Ectodermal cell (in vitro differentiated cells): ENCODE measurements around the gene TSHZ2.

Experiments
- H3K27ac ChIP-seq: 2 replicates; pipeline ENCODE4 v1.7.0; 2013; ENCODE audit warnings: mild to moderate bottlenecking, low read depth, low read length; ENCODE audit not compliant: insufficient read depth, poor library complexity, severe bottlenecking
- H3K27me3 ChIP-seq: 2 replicates; pipeline ENCODE4 v1.7.0; 2013; ENCODE audit warnings: mild to moderate bottlenecking, low read length; ENCODE audit not compliant: insufficient read depth, control insufficient read depth, poor library complexity, severe bottlenecking
- H3K36me3 ChIP-seq: one replicate; pipeline ENCODE4 v1.7.0; 2013; ENCODE audit warnings: low read length; ENCODE audit not compliant: control insufficient read depth, insufficient read depth
- H3K4me1 ChIP-seq: one replicate; pipeline ENCODE4 v1.7.0; 2013; ENCODE audit warnings: low read length; ENCODE audit not compliant: control insufficient read depth, insufficient read depth
- H3K4me3 ChIP-seq: 2 replicates; pipeline ENCODE4 v1.7.0; 2013; ENCODE audit warnings: low read depth, low read length, control low read depth; ENCODE audit not compliant: insufficient read depth
- H3K9me3 ChIP-seq: 2 replicates; pipeline ENCODE4 v1.7.0; 2013; ENCODE audit warnings: mild to moderate bottlenecking, low read length, moderate library complexity; ENCODE audit not compliant: control insufficient read depth
- WGBS, 2 experiments: methylation state at CpG; one replicate each; pipeline ENCODE4 v1.1.7; 2013; ENCODE audit warnings: missing lambda C conversion rate in 2 of 2; 5-methylcytosine and 5-hydroxymethylcytosine counted together

TSHZ2 gene

DNA sequence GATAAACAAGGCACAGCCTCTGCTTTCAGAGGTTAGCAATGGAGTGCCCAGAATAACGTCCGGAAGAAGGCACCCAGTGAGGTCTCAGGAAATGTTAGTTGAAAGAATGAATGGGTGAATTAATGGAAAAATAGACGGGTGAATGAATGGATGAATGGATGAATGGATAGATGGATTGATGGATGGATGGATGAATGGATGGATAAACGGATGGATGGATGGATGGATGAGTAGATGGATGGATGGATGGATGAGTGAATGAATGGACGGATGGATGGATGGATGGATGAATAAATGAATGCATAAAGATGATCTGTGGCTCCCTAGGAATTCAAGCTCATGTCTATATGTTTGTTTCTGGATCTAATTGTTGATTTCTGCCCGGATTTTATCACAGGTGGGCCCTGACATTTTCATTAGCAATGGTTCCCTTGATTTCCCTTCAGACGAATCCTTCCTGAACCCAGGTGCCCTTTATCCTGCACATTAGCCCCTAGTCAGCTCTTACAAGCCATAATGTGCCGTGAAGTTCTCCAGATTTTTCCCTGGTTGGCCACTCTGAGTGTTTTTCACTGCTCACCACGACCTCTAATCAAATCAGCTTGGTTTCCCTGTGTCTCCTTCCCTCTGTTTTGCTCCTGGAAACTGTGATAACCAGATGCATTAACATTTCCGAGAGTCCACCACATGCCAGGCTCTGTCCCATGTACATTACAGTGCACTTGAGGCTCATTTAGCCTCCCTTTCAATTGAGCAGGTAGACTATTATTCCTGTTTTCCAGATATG is 22.2 kb downstream of the TSHZ2 start:
- no peaks in the 10 kb centered on the region for H3K9me3 ChIP-seq
- H3K4me1 ChIP-seq, result no peaks in the 10 kb centered on the region
- 86 to 87% methylated on average over 10 of the region's 10 CpGs for WGBS, 2 experiments
- H3K36me3 ChIP-seq, result no peaks in the 10 kb centered on the region
- no peak overlapping the region for H3K27ac ChIP-seq
- H3K4me3 ChIP-seq, result no peak overlapping the region
- H3K27me3 ChIP-seq, result no peaks in the 10 kb centered on the region

- Histone ChIP-seq H3K27ac (no peak overlapping the region), H3K4me1 (peaks cover 3% of the 10 kb centered on the region), H3K36me3 (no peaks in the 10 kb centered on the region), H3K4me3 (no peak overlapping the region), H3K27me3 (no peaks in the 10 kb centered on the region), H3K9me3 (no peaks in the 10 kb centered on the region)
- no CpG with 5 or more reads among the region's 1 CpG for WGBS, 2 experiments
These were observed 24.0 kb downstream of the TSHZ2 start for GRCh38 chr20:52996130-52996529.

DNA sequence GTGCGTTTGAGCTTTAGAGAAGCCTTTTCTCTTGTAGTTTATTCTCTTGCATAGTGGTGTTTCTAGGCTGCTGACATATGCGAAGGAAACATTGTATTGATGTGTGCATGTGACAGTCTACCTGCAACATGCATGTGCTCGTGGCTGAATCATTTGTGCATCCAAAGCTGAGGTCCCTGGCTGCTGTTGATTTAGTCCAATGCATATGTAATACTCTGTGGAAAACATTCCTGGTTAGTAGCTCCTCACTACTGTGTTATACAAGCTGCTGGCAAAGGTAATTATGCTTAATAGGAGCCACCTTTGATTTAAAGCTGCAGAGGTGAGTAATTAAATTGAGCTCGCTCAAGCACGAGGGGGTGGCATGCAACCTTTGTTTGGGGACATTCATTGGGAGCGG is 24.5 kb downstream of the TSHZ2 start:
- Histone ChIP-seq H3K4me1 (peaks cover 7% of the 10 kb centered on the region), H3K27ac (no peak overlapping the region), H3K36me3 (no peaks in the 10 kb centered on the region), H3K9me3 (no peaks in the 10 kb centered on the region), H3K4me3 (no peak overlapping the region), H3K27me3 (no peaks in the 10 kb centered on the region)
- WGBS, 2 experiments, result 91 to 92% methylated on average over 6 of the region's 6 CpGs

DNA sequence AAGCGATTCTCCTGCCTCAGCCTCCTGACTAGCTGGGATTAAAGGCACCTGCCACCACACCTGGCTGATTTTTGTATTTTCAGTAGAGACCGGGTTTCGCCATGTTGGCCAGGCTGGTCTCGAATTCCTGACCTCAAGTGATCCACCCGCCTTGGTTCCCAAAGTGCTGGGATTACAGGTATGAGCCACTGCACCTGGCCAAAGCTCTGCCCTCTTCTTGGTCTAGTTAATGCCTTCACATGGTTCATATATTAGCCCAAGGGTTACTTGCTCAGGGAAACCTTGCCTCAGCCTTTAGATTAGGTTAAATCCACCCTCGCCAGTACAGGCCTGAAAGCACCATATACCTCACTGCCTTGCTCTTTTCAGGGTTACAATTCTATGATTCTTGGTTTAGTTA is 26.1 kb downstream of the TSHZ2 start:
- Histone ChIP-seq H3K4me1 (peaks cover 21% of the 10 kb centered on the region), H3K27ac (no peak overlapping the region), H3K36me3 (no peaks in the 10 kb centered on the region), H3K27me3 (no peaks in the 10 kb centered on the region), H3K9me3 (no peaks in the 10 kb centered on the region), H3K4me3 (no peak overlapping the region)
- WGBS, 2 experiments, result 90 to 95% methylated on average over 6 of the region's 6 CpGs

DNA sequence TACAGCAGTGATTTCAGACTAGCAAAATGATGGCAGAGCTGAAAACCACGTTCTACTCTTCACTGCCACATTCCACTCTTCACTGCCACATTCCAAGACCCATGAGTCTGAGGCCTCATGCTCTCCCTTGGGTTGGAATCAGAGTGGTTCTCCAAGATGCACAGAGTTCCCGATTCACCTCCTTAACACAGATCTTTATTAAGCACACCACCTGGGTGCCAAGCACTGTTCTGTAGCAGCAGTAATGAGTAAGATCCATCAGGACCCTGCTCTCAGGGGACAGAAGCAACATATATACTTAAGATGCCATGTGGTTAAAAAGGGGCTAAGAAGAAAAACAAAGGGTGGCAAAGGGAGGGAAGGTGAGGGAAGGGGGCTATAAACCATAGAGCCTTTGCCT is 26.9 kb downstream of the TSHZ2 start:
- no peak overlapping the region for H3K27ac ChIP-seq
- H3K27me3 ChIP-seq, result no peaks in the 10 kb centered on the region
- peaks cover 25% of the 10 kb centered on the region for H3K4me1 ChIP-seq
- no peak overlapping the region for H3K4me3 ChIP-seq
- 88 to 92% methylated on average over 2 of the region's 2 CpGs for WGBS, 2 experiments
- no peaks in the 10 kb centered on the region for H3K36me3 ChIP-seq
- H3K9me3 ChIP-seq, result no peaks in the 10 kb centered on the region

DNA sequence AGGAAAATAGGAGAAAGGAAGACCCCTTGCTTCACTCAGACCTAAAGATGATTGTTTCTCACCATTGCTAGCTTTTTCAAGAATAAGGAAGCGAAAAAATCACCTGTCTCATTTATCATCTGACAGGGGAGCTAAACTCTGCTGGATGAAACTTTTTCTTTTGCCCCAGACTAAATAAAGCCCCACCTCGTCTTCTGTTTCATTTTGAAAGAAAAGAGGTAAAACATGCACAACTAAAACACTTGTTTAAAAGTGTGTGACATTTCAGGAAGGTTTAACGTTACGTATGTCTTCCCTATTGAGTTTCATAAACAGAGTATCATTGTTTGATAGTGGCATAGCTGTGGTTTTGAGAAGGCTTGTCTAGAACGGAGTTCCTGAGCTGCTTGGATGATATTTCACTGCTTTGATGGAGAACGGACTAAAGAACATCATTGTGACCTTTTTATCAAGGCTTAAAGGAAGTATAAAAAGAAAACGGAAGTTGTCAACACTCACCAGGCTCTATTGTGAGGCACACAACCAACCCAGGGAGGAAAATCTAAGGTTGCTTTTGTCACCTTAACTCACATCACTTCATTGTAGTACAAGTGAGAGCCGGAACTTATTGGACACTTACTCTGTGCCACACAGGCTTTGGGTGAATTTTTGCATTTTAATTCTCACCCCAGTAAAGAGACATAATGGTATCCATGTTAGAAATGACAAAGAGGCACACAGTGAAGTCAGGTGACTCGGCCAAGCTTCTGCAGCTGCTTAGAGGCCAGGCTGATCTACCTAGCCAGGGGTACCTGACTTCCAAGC is 29.5 kb downstream of the TSHZ2 start:
- Histone ChIP-seq H3K4me3 (no peak overlapping the region), H3K27me3 (no peaks in the 10 kb centered on the region), H3K9me3 (no peaks in the 10 kb centered on the region), H3K36me3 (no peaks in the 10 kb centered on the region), H3K4me1 (peaks cover 25% of the 10 kb centered on the region), H3K27ac (no peak overlapping the region)
- WGBS, 2 experiments, result 94 to 96% methylated on average over 9 of the region's 9 CpGs

DNA sequence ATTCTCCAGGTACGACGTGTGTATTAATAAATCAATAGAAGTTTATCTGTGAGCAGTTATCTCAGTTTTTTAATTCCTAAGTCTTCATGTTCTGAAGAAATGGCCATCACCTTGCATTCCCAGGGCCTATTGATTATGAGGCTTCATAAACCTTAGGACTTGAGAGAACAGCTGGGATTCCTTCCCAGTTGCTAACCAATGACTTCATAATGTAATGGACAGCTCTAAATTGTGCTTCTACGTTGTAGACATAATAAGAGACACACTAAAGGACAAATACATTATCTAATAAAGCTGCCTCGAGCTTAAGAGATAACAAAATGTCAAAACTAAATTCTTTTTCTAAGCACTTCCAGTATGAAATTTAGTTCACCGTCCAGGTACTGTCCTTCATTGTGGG is 30.6 kb downstream of the TSHZ2 start:
- 92 to 96% methylated on average over 5 of the region's 5 CpGs for WGBS, 2 experiments

DNA sequence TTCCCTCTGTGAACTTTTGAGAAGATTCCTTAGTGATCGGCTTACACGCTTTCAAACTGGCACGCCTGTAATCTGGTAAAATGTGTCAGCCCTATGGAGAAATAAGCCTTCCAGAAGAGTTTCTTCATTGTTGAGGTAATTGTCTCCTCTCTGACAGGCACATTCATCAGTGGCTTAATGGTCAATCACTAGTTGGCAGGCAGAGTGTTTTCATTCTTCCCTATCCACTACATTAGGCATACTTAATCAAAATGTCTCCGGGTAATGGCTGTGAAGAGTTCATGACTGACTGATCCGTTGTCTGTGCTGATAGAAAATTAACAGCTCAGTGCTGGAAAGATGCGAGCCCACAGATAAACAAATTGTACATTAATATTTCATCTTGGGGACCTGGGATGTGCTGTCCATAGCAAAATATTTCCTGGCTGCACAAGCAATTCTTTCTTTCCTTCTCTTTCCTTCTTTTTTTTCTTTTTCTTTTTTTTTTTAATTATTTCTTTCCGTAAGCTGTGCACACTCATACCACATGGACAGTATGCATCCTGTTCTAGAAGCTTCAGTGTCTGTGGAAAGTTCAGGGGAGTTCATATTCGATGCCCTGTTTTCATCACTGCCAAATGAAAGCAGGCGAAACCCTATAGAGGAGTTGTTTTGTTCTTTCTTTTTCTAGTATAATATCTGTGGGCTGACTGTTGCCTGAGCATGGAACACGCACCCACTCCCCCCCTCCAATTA is 31.4 kb downstream of the TSHZ2 start:
- Histone ChIP-seq H3K27me3 (no peaks in the 10 kb centered on the region), H3K27ac (no peak overlapping the region), H3K4me1 (peaks cover 25% of the 10 kb centered on the region), H3K36me3 (no peaks in the 10 kb centered on the region), H3K4me3 (no peak overlapping the region), H3K9me3 (no peaks in the 10 kb centered on the region)
- 77 to 82% methylated on average over 9 to 10 of the region's 10 CpGs for WGBS, 2 experiments

More for the DNA sequence above, 30.6 kb downstream of the TSHZ2 start:
- H3K36me3 ChIP-seq, result no peaks in the 10 kb centered on the region
- no peak overlapping the region for H3K27ac ChIP-seq
- no peak overlapping the region for H3K4me3 ChIP-seq
- peaks cover 25% of the 10 kb centered on the region for H3K4me1 ChIP-seq
- no peaks in the 10 kb centered on the region for H3K27me3 ChIP-seq
- no peaks in the 10 kb centered on the region for H3K9me3 ChIP-seq

DNA sequence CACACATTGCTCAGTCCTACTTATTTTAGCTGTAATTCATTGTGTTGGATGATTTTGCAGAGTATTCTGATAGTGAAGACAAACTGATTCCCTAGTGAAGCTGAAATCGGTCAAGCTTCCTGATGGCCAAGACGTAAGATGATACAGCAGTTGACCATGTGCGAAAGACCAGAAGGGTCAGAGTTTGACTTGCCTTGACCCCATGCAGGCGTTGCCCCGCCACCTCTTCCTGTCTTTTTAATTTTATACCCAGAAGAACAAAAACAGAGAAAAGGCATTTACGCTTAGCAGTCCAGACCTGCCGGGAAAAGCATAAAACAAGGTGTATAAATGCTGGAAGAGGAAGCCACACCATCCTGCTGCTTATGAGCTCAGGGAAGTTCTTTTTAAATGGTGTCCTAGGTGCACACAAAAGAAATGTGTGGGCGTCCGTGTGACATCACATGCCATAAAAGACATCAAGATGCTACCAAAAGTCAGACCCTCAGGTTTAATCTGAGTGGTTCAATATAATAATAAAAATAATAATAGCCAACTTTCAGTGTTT is 32.2 kb downstream of the TSHZ2 start:
- H3K27ac ChIP-seq, result no peak overlapping the region
- H3K9me3 ChIP-seq, result no peaks in the 10 kb centered on the region
- 92% methylated on average over 9 of the region's 9 CpGs for WGBS, 2 experiments
- H3K4me1 ChIP-seq, result peaks cover 25% of the 10 kb centered on the region
- no peaks in the 10 kb centered on the region for H3K36me3 ChIP-seq
- no peak overlapping the region for H3K4me3 ChIP-seq
- no peaks in the 10 kb centered on the region for H3K27me3 ChIP-seq
